ENCODE measurements around the gene SMO. TPM values are rescaled to one million over a fixed set of nuclear protein-coding genes. Genes with fewer than 3 reads are reported as not detected.

Gene SMO
- total RNA-seq, 1 experiment from 2014 or later = 40.3 TPM

DNA sequence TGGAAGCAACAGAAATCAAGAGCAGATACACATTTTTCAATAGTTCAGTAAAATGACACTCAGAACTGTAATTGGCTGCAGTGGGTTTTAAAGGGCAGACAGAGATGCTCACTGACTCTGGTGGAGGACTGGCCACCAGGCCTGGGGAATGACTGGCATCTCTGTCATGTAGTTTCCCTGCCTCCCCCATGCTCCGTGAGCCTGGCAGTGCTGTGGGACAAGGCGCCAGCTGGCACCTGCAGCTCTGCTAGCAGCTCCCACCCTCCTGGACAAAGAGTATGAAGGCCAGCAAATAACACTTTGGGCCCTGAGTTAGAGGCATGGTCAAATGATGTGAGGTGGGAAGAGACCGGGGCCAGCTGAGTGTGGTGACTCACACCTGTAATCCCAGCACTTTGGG lies 28.9 kb upstream of the SMO start:
- no TSS peak for BruUV-seq (replicated peaks)
- H3K27me3 ChIP-seq (replicated peaks; ENCODE audit: insufficient read depth, low read depth, low read length, poor library complexity) = no peaks in the 10 kb centered on the region
- H3K27ac ChIP-seq (ENCODE audit: low read depth, low read length, poor library complexity, severe bottlenecking) = no peak overlapping the region
- ChIA-PET POLR2A (ENCODE audit: low non-redundant PET) (interaction anchor here (0.6 to 0.7 kb wide), 2 partner anchors 9 to 249 kb away, joined by 3 read pairs; no protein-coding TSS in a partner anchor), CTCF (no interaction called here)
- no peak for DNase-seq (ENCODE audit: low spot score)
- no peaks in the 10 kb centered on the region for H3K4me1 ChIP-seq (ENCODE audit: insufficient read depth, low read length, poor library complexity, severe bottlenecking)
- no peak overlapping the region for H3K4me3 ChIP-seq (ENCODE audit: low read depth, low read length, poor library complexity, severe bottlenecking)
- no peaks in the 10 kb centered on the region for H3K36me3 ChIP-seq (ENCODE audit: insufficient read depth, low read length, poor library complexity, severe bottlenecking)
- H3K9me3 ChIP-seq (ENCODE audit: low read depth, low read length, poor library complexity, severe bottlenecking) = no peaks in the 10 kb centered on the region
- intact Hi-C loops (cut with micrococcal nuclease; ENCODE audit: unreplicated experiment) = no loop called here
- TF ChIP-seq, protein P1, sequence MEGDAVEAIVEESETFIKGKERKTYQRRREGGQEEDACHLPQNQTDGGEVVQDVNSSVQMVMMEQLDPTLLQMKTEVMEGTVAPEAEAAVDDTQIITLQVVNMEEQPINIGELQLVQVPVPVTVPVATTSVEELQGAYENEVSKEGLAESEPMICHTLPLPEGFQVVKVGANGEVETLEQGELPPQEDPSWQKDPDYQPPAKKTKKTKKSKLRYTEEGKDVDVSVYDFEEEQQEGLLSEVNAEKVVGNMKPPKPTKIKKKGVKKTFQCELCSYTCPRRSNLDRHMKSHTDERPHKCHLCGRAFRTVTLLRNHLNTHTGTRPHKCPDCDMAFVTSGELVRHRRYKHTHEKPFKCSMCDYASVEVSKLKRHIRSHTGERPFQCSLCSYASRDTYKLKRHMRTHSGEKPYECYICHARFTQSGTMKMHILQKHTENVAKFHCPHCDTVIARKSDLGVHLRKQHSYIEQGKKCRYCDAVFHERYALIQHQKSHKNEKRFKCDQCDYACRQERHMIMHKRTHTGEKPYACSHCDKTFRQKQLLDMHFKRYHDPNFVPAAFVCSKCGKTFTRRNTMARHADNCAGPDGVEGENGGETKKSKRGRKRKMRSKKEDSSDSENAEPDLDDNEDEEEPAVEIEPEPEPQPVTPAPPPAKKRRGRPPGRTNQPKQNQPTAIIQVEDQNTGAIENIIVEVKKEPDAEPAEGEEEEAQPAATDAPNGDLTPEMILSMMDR (conservative IDR thresholded peaks at IDR 0.05; ENCODE audit: low read depth, low read length) = no peak
- no peak for TF ChIP-seq EZH2 (IDR thresholded peaks at IDR 0.05; ENCODE audit: borderline replicate concordance, low read depth, low read length, poor library complexity, severe bottlenecking)

DNA sequence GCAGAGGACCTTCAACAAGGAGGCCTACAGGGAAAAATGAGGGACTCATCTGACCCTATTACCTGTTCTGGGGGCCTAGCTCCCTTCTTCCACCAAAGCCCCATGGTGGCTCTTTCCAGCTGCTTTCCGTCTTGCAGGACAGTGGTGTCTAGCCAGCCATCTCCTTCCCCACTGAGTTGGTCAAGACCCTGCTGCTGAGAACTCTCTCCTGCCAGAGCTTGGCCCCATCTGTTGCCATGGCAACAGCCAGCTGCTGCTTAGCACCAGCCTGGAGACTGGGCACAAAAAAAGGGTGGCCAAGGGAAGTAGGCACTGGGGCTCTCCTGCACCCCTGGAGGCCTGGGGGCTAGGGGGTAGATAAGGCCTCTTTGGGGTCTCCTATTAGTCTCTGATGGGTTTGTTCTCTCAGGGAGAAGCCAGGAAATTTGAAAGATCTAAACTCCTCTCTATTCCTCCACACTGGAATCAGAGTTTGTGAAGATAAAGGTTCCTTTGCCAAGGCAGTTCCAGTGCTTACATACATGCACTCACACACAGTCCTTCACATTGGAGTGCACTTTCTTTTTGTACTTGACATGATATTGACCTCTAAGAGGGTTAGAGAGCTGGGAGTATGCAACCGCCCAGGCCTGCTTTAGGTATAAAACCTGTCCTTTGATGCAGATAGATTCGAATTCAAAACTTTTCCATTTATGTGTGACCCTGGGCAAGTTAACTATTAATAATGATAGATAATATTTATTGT lies 28.1 kb upstream of the SMO start:
- Histone ChIP-seq H3K27me3 (replicated peaks; ENCODE audit: insufficient read depth, low read depth, low read length, poor library complexity) (no peaks in the 10 kb centered on the region), H3K27ac (ENCODE audit: low read depth, low read length, poor library complexity, severe bottlenecking) (no peak overlapping the region), H3K4me3 (ENCODE audit: low read depth, low read length, poor library complexity, severe bottlenecking) (no peak overlapping the region), H3K4me1 (ENCODE audit: insufficient read depth, low read length, poor library complexity, severe bottlenecking) (no peaks in the 10 kb centered on the region), H3K9me3 (ENCODE audit: low read depth, low read length, poor library complexity, severe bottlenecking) (no peaks in the 10 kb centered on the region), H3K36me3 (ENCODE audit: insufficient read depth, low read length, poor library complexity, severe bottlenecking) (no peaks in the 10 kb centered on the region)
- intact Hi-C loops (cut with micrococcal nuclease; ENCODE audit: unreplicated experiment) = no loop called here
- TF ChIP-seq, protein P1 (conservative IDR thresholded peaks at IDR 0.05; ENCODE audit: low read depth, low read length) = no peak
- TF ChIP-seq EZH2 (IDR thresholded peaks at IDR 0.05; ENCODE audit: borderline replicate concordance, low read depth, low read length, poor library complexity, severe bottlenecking) = no peak
- DNase-seq (ENCODE audit: low spot score) = no peak
- BruUV-seq (replicated peaks) = no TSS peak
- ChIA-PET CTCF (no interaction called here), POLR2A (ENCODE audit: low non-redundant PET) (interaction anchor here (0.6 kb wide), 1 partner anchor 9 kb away, joined by 3 read pairs; no protein-coding TSS in a partner anchor)

DNA sequence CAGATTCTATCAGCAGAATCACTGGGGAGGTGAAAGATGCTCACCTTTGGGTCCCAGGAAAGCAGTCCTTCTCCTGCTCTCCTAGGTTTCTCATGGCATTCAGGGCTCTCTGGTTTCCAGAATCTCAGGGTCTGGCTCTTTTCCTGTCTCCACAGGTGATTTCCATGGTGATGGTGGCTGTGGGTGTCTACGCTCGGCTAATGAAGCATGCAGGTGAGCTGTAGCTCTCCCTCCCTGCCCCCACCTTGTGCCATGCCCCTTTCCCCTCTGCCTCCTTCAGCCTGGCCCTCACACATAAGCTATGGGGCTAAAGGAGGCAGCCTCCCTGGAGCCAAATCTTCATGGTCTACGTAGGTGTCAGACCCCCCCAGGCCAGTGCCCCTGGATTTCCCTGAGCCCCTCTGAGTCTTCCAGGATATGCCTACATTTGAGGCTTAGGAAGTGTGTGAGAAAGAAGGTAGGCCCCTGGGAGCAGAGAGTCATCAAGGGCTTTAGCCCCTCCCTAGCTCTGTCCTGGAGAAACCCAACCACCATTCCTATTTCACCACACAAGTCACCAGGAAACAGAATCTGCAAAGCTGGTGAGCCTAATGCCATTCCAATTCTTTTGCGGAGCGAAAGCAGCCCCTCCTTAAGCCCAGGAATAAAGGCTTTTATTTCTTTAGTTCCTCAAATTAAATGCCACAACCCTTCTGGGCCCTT lies 26.8 kb upstream of the SMO start:
- Histone ChIP-seq H3K9me3 (ENCODE audit: low read depth, low read length, poor library complexity, severe bottlenecking) (no peaks in the 10 kb centered on the region), H3K4me3 (ENCODE audit: low read depth, low read length, poor library complexity, severe bottlenecking) (no peak overlapping the region), H3K27me3 (replicated peaks; ENCODE audit: insufficient read depth, low read depth, low read length, poor library complexity) (no peaks in the 10 kb centered on the region), H3K36me3 (ENCODE audit: insufficient read depth, low read length, poor library complexity, severe bottlenecking) (no peaks in the 10 kb centered on the region), H3K4me1 (ENCODE audit: insufficient read depth, low read length, poor library complexity, severe bottlenecking) (no peaks in the 10 kb centered on the region), H3K27ac (ENCODE audit: low read depth, low read length, poor library complexity, severe bottlenecking) (no peak overlapping the region)
- BruUV-seq (replicated peaks) = no TSS peak
- ChIA-PET CTCF (no interaction called here), POLR2A (ENCODE audit: low non-redundant PET) (no interaction called here)
- intact Hi-C loops (cut with micrococcal nuclease; ENCODE audit: unreplicated experiment) = no loop called here
- no peak for TF ChIP-seq EZH2 (IDR thresholded peaks at IDR 0.05; ENCODE audit: borderline replicate concordance, low read depth, low read length, poor library complexity, severe bottlenecking)
- TF ChIP-seq, protein P1 (conservative IDR thresholded peaks at IDR 0.05; ENCODE audit: low read depth, low read length) = no peak
- no peak for DNase-seq (ENCODE audit: low spot score)

All from A673 (cell line).